BLaER1 (cell line): ENCODE results near the gene PRKACA.

ENCODE experiments used
- H3K27ac ChIP-seq: shearing (Covaris generic); formaldehyde crosslinking; 2 replicates; pipeline ENCODE4 v1.8.1; 2022
- H3K27me3 ChIP-seq: shearing (Covaris generic); formaldehyde crosslinking; 2 replicates; pipeline ENCODE4 v1.8.1; 2022
- H3K36me3 ChIP-seq: shearing (Covaris generic); formaldehyde crosslinking; 2 replicates; pipeline ENCODE4 v1.8.1; 2022
- H3K4me1 ChIP-seq: shearing (Covaris generic); formaldehyde crosslinking; 2 replicates; pipeline ENCODE4 v1.8.1; 2022
- H3K4me2 ChIP-seq: shearing (Covaris generic); formaldehyde crosslinking; 2 replicates; pipeline ENCODE4 v1.8.1; 2022
- H3K4me3 ChIP-seq: shearing (Covaris generic); formaldehyde crosslinking; 2 replicates; pipeline ENCODE4 v1.8.1; 2022
- H3K9ac ChIP-seq: shearing (Covaris generic); formaldehyde crosslinking; 2 replicates; pipeline ENCODE4 v1.8.1; 2022
- H3K9me3 ChIP-seq: shearing (Covaris generic); formaldehyde crosslinking; 2 replicates; pipeline ENCODE4 v1.8.1; 2022
- H4K20me1 ChIP-seq: shearing (Covaris generic); formaldehyde crosslinking; 2 replicates; pipeline ENCODE4 v1.8.1; 2022
- Cebpa-rat ChIP-seq: shearing (Covaris generic); IDR thresholded peaks from 2 replicates; pipeline ENCODE4 v1.8.1; 2022

The PRKACA gene

DNA sequence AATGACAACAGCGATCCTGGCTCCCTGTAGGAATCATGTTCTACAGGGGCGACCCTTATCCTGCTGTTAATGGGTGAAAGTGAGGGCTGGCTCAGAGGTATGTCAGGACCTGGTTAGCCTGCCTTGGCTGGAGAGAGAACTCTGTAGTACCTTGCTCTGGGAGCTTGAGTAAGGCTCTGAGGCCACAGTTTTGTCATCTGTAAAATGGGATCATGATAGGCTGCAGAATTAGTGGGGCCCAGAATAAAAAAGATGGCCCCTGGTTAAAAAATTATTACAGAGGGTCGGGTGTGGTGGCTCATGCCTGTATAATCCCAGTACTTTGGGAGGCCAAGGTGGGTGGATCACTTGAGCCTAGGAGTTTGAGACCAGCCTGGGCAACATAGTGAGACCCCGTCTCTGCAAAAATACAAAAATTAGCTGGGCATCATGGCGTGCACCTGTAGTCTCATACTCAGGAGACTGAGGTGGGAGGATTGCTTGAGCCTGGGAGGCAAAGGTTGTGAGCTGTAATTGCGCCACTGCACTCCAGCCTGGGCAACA, 16.5 kb downstream of the PRKACA start:
- no peak for TF ChIP-seq Cebpa-rat
- Histone ChIP-seq H3K36me3 (peaks cover 74% of the 10 kb centered on the region), H3K27ac (no peak overlapping the region), H3K4me1 (no peaks in the 10 kb centered on the region), H4K20me1 (no peaks in the 10 kb centered on the region), H3K9ac (no peak overlapping the region), H3K9me3 (no peaks in the 10 kb centered on the region), H3K4me2 (no peak overlapping the region), H3K27me3 (no peaks in the 10 kb centered on the region), H3K4me3 (no peak overlapping the region)

GRCh38 chr19:14097532-14098151, 19.9 kb downstream of the PRKACA start:
- Histone ChIP-seq H3K36me3 (peaks cover 55% of the 10 kb centered on the region), H4K20me1 (no peaks in the 10 kb centered on the region), H3K27ac (no peak overlapping the region), H3K27me3 (no peaks in the 10 kb centered on the region), H3K4me3 (no peak overlapping the region), H3K9ac (no peak overlapping the region), H3K4me2 (no peak overlapping the region), H3K9me3 (peaks cover 15% of the 10 kb centered on the region), H3K4me1 (no peaks in the 10 kb centered on the region)
- TF ChIP-seq Cebpa-rat = no peak

- TF ChIP-seq Cebpa-rat = no peak
- no peaks in the 10 kb centered on the region for H3K27me3 ChIP-seq
- no peak overlapping the region for H3K9ac ChIP-seq
- no peak overlapping the region for H3K4me3 ChIP-seq
- no peak overlapping the region for H3K4me2 ChIP-seq
- no peaks in the 10 kb centered on the region for H4K20me1 ChIP-seq
- H3K36me3 ChIP-seq = peaks cover 43% of the 10 kb centered on the region
- no peak overlapping the region for H3K27ac ChIP-seq
- peaks cover 15% of the 10 kb centered on the region for H3K9me3 ChIP-seq
- peaks cover 7% of the 10 kb centered on the region for H3K4me1 ChIP-seq
These were observed 21.1 kb downstream of the PRKACA start for GRCh38 chr19:14096272-14096992.

GRCh38 chr19:14094854-14095253, 22.7 kb downstream of the PRKACA start:
- Histone ChIP-seq H3K36me3 (peaks cover 28% of the 10 kb centered on the region), H4K20me1 (no peaks in the 10 kb centered on the region), H3K27ac (no peak overlapping the region), H3K4me1 (peaks cover 7% of the 10 kb centered on the region), H3K4me3 (no peak overlapping the region), H3K27me3 (no peaks in the 10 kb centered on the region), H3K9me3 (peaks cover 15% of the 10 kb centered on the region), H3K4me2 (no peak overlapping the region), H3K9ac (no peak overlapping the region)
- TF ChIP-seq Cebpa-rat = no peak

DNA sequence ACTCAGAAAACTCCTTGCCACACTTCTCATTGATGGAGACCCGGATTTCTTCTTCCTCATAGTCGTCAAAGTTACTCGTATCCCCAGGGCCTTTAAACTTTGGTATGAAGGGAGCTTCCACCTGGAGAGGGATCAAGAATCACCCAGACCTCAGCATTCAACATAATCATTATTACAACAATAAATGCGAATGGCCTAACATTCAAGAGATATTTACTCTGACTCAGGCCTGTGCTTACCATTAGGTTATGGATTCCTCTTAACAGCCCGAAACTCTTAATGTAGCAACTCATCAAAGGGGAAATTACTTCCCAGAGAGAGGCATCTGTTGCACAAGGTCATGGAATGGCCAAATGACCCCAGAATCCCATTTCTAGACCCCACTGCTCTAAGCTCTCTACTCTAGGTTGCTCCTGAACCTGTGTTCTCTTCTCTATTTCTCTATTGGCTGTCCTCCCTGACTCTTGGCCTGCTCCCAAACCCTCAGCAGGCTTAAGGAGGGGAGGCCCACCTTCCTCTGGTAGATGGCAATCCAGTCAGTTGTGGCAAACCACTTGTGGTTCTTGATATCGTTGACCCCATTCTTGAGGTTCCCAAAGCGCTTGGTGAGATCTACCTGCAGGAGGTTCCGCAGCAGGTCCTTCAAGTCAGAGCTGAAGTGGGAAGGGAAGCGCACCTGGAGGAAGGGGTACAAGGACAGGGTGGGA, 24.3 kb downstream of the PRKACA start:
- Histone ChIP-seq H4K20me1 (peaks cover 14% of the 10 kb centered on the region), H3K4me2 (no peak overlapping the region), H3K27me3 (no peaks in the 10 kb centered on the region), H3K4me3 (no peak overlapping the region), H3K27ac (no peak overlapping the region), H3K4me1 (peaks cover 21% of the 10 kb centered on the region), H3K36me3 (peaks cover 36% of the 10 kb centered on the region), H3K9ac (no peak overlapping the region), H3K9me3 (peaks cover 15% of the 10 kb centered on the region)
- TF ChIP-seq Cebpa-rat = no peak

DNA sequence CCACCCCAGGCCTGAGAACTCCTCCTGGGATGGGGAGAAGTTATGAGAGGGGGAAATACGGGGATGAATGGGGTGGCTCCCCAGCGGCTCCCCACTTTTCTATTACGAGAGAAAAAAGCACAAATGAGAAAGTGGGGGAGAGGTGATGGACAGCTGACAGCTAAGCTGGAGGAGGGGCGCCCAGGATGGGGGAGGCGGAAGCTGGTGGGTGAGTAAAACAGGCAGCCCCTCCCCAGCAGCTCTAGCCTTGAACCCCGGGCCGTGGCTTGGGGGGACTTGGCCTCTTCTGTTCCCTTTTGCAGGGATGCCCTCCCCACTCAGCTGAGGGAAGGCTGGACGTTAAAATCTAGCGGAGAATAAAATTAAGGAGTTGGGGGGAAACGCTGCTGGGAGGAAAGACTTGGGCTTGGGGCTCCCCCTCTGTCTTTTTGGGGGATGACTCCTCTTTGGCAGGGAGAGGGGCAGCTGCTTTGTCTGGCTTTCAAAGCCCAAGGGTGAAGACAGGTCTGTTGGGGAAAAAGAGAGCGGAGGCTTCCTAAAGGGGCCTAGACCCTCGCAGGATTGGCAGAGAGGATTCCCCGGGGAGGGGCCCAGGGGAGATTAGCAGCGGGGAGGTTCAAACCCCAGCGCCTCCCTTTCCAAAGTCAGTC, 25.6 kb downstream of the PRKACA start:
- peak overlapping the region; percentile 84 for H3K27ac ChIP-seq

DNA sequence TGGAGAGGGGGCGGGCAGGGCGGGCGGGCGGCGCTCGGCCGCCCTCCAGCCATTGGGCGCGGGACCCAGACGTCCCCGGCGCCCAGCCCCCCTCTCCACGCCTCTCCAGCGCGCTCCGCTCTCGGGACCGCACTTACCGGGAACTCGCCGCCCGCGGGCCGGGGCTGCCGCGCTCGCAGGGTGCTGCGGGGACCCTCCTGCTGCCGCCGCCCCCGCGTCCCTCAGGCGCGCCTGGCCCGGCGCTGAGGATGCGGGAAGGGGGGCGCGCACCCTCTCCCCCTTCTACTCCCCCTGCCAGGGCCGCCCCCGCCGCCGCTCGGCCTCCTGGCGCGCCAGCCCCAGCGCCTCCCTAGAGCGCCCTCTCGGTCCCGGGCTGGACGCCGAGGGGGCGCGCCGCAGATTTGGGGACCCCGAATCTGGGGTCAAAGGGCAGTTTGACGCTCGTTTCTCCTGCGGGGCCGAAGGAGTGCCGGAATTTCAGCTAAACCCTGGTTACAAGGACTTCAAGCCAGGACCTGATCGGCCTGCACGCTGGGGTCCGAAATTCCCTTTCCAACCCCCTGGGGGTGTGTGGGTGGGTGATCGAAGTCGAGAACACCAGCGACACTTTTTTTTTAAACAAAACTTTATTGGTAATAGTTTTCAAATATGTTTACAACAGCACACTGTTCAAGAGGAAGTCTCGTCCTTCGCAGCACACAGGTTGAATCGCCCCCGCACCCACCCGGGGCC, 26.3 kb downstream of the PRKACA start:
- Histone ChIP-seq H3K36me3 (peaks cover 33% of the 10 kb centered on the region), H3K27me3 (no peaks in the 10 kb centered on the region), H3K9me3 (peaks cover 15% of the 10 kb centered on the region), H4K20me1 (peaks cover 20% of the 10 kb centered on the region), H3K9ac (peak overlapping the region; percentile 81), H3K4me2 (peak overlapping the region; percentile 81), H3K27ac (peak overlapping the region; percentile 84), H3K4me1 (peaks cover 24% of the 10 kb centered on the region), H3K4me3 (peak overlapping the region; percentile 84)
- TF ChIP-seq Cebpa-rat = no peak

More for the DNA sequence above, 25.6 kb downstream of the PRKACA start:
- Histone ChIP-seq H4K20me1 (peaks cover 20% of the 10 kb centered on the region), H3K9ac (peak overlapping the region; percentile 81), H3K4me2 (peak overlapping the region; percentile 81), H3K27me3 (no peaks in the 10 kb centered on the region), H3K4me1 (peaks cover 24% of the 10 kb centered on the region), H3K9me3 (peaks cover 15% of the 10 kb centered on the region), H3K4me3 (peak overlapping the region; percentile 84), H3K36me3 (peaks cover 35% of the 10 kb centered on the region)
- TF ChIP-seq Cebpa-rat = no peak

GRCh38 chr19:14090509-14091080, 27.0 kb downstream of the PRKACA start, which contains the start of gene SAMD1:
SAMD1 (minus strand) TSS chr19:14090751.
- H4K20me1 ChIP-seq = peaks cover 20% of the 10 kb centered on the region
- H3K36me3 ChIP-seq = peaks cover 36% of the 10 kb centered on the region
- no peak for TF ChIP-seq Cebpa-rat
- H3K27ac ChIP-seq = peak within 1 kb of the TSS; percentile 84
- peaks cover 24% of the 10 kb centered on the region for H3K4me1 ChIP-seq
- no peaks in the 10 kb centered on the region for H3K27me3 ChIP-seq
- H3K4me2 ChIP-seq = peak within 1 kb of the TSS; percentile 92
- H3K9ac ChIP-seq = peak within 1 kb of the TSS; percentile 82
- peaks cover 15% of the 10 kb centered on the region for H3K9me3 ChIP-seq
- H3K4me3 ChIP-seq = peak within 1 kb of the TSS; percentile 84
